ENCODE measurements around the gene DGKD.

DGKD gene

GRCh38 chr2:233440314-233440713, 86.0 kb downstream of the DGKD start:
- Histone ChIP-seq H3K4ac (ENCODE audit: low read depth, low read length) (no peak overlapping the region), H2BK15ac (replicated peaks; ENCODE audit: low read depth) (no peak overlapping the region), H3K79me1 (ENCODE audit: low read length) (no peaks in the 10 kb centered on the region), H3K4me1 (ENCODE audit: control insufficient read depth, low read depth, low read length) (no peaks in the 10 kb centered on the region), H2BK120ac (ENCODE audit: low read depth, low read length) (no peak overlapping the region), H3K4me2 (ENCODE audit: low read length) (no peak overlapping the region), H3K23ac (ENCODE audit: low read length) (no peak overlapping the region), H3K18ac (ENCODE audit: low read length) (no peak overlapping the region), H3K36me3 (ENCODE audit: control insufficient read depth, insufficient read depth, low read length) (no peaks in the 10 kb centered on the region), H3K27me3 (ENCODE audit: insufficient read depth, low read length, poor library complexity) (no peaks in the 10 kb centered on the region), H3K56ac (ENCODE audit: low read length) (no peak overlapping the region), H2BK5ac (ENCODE audit: low read length) (no peak overlapping the region), H4K5ac (ENCODE audit: low read length) (no peak overlapping the region), H3K4me3 (ENCODE audit: low read length) (no peak overlapping the region), H4K8ac (ENCODE audit: low read depth, low read length) (no peak overlapping the region), H2AK5ac (ENCODE audit: low read length) (no peak overlapping the region), H3K9ac (ENCODE audit: low read length) (no peak overlapping the region), H3K79me2 (ENCODE audit: control insufficient read depth, insufficient read depth, low read length) (no peaks in the 10 kb centered on the region), H3K27ac (ENCODE audit: low read depth, low read length) (no peak overlapping the region)
- no peak for DNase-seq
- WGBS (ENCODE audit: extremely low coverage, insufficient coverage, low lambda C conversion rate) = no CpG with 5 or more reads among the region's 17 CpGs

GRCh38 chr2:233440714-233441113, 86.4 kb downstream of the DGKD start:
- H3K27ac ChIP-seq (ENCODE audit: low read depth, low read length) = no peak overlapping the region
- H2BK5ac ChIP-seq (ENCODE audit: low read length) = no peak overlapping the region
- no peak overlapping the region for H2BK120ac ChIP-seq (ENCODE audit: low read depth, low read length)
- no peak overlapping the region for H3K4me2 ChIP-seq (ENCODE audit: low read length)
- no CpG with 5 or more reads among the region's 9 CpGs for WGBS (ENCODE audit: extremely low coverage, insufficient coverage, low lambda C conversion rate)
- no peak overlapping the region for H3K18ac ChIP-seq (ENCODE audit: low read length)
- no peak overlapping the region for H3K23ac ChIP-seq (ENCODE audit: low read length)
- no peaks in the 10 kb centered on the region for H3K4me1 ChIP-seq (ENCODE audit: control insufficient read depth, low read depth, low read length)
- H3K79me1 ChIP-seq (ENCODE audit: low read length) = no peaks in the 10 kb centered on the region
- no peak overlapping the region for H3K9ac ChIP-seq (ENCODE audit: low read length)
- H3K56ac ChIP-seq (ENCODE audit: low read length) = no peak overlapping the region
- H2AK5ac ChIP-seq (ENCODE audit: low read length) = no peak overlapping the region
- H3K27me3 ChIP-seq (ENCODE audit: insufficient read depth, low read length, poor library complexity) = no peaks in the 10 kb centered on the region
- H2BK15ac ChIP-seq (replicated peaks; ENCODE audit: low read depth) = no peak overlapping the region
- H3K4ac ChIP-seq (ENCODE audit: low read depth, low read length) = no peak overlapping the region
- no peak overlapping the region for H3K4me3 ChIP-seq (ENCODE audit: low read length)
- no peaks in the 10 kb centered on the region for H3K79me2 ChIP-seq (ENCODE audit: control insufficient read depth, insufficient read depth, low read length)
- H4K5ac ChIP-seq (ENCODE audit: low read length) = no peak overlapping the region
- no peaks in the 10 kb centered on the region for H3K36me3 ChIP-seq (ENCODE audit: control insufficient read depth, insufficient read depth, low read length)
- H4K8ac ChIP-seq (ENCODE audit: low read depth, low read length) = no peak overlapping the region
- no peak for DNase-seq

GRCh38 chr2:233441161-233442027, 87.1 kb downstream of the DGKD start:
- no peak overlapping the region for H2BK5ac ChIP-seq (ENCODE audit: low read length)
- H2BK15ac ChIP-seq (replicated peaks; ENCODE audit: low read depth) = no peak overlapping the region
- DNase-seq = no peak
- no peak overlapping the region for H3K4ac ChIP-seq (ENCODE audit: low read depth, low read length)
- no peaks in the 10 kb centered on the region for H3K4me1 ChIP-seq (ENCODE audit: control insufficient read depth, low read depth, low read length)
- H3K18ac ChIP-seq (ENCODE audit: low read length) = no peak overlapping the region
- H3K4me2 ChIP-seq (ENCODE audit: low read length) = no peak overlapping the region
- no peak overlapping the region for H2AK5ac ChIP-seq (ENCODE audit: low read length)
- H3K9ac ChIP-seq (ENCODE audit: low read length) = no peak overlapping the region
- H4K8ac ChIP-seq (ENCODE audit: low read depth, low read length) = no peak overlapping the region
- no peaks in the 10 kb centered on the region for H3K36me3 ChIP-seq (ENCODE audit: control insufficient read depth, insufficient read depth, low read length)
- H3K27me3 ChIP-seq (ENCODE audit: insufficient read depth, low read length, poor library complexity) = no peaks in the 10 kb centered on the region
- no CpG with 5 or more reads among the region's 26 CpGs for WGBS (ENCODE audit: extremely low coverage, insufficient coverage, low lambda C conversion rate)
- H3K4me3 ChIP-seq (ENCODE audit: low read length) = no peak overlapping the region
- H3K79me2 ChIP-seq (ENCODE audit: control insufficient read depth, insufficient read depth, low read length) = no peaks in the 10 kb centered on the region
- H2BK120ac ChIP-seq (ENCODE audit: low read depth, low read length) = no peak overlapping the region
- no peak overlapping the region for H4K5ac ChIP-seq (ENCODE audit: low read length)
- H3K79me1 ChIP-seq (ENCODE audit: low read length) = no peaks in the 10 kb centered on the region
- H3K56ac ChIP-seq (ENCODE audit: low read length) = no peak overlapping the region
- H3K23ac ChIP-seq (ENCODE audit: low read length) = no peak overlapping the region
- no peak overlapping the region for H3K27ac ChIP-seq (ENCODE audit: low read depth, low read length)

- no peak overlapping the region for H3K4me3 ChIP-seq (ENCODE audit: low read length)
- no peak overlapping the region for H3K27ac ChIP-seq (ENCODE audit: low read depth, low read length)
- H2BK5ac ChIP-seq (ENCODE audit: low read length) = no peak overlapping the region
- no peak overlapping the region for H4K8ac ChIP-seq (ENCODE audit: low read depth, low read length)
- no peak overlapping the region for H3K23ac ChIP-seq (ENCODE audit: low read length)
- no peak for DNase-seq
- WGBS (ENCODE audit: extremely low coverage, insufficient coverage, low lambda C conversion rate) = no CpG with 5 or more reads among the region's 4 CpGs
- H3K79me1 ChIP-seq (ENCODE audit: low read length) = no peaks in the 10 kb centered on the region
- no peak overlapping the region for H2AK5ac ChIP-seq (ENCODE audit: low read length)
- no peak overlapping the region for H3K18ac ChIP-seq (ENCODE audit: low read length)
- H3K4me2 ChIP-seq (ENCODE audit: low read length) = no peak overlapping the region
- no peak overlapping the region for H3K56ac ChIP-seq (ENCODE audit: low read length)
- H4K5ac ChIP-seq (ENCODE audit: low read length) = no peak overlapping the region
- H3K4ac ChIP-seq (ENCODE audit: low read depth, low read length) = no peak overlapping the region
- no peak overlapping the region for H2BK15ac ChIP-seq (replicated peaks; ENCODE audit: low read depth)
- H3K36me3 ChIP-seq (ENCODE audit: control insufficient read depth, insufficient read depth, low read length) = no peaks in the 10 kb centered on the region
- H3K27me3 ChIP-seq (ENCODE audit: insufficient read depth, low read length, poor library complexity) = no peaks in the 10 kb centered on the region
- no peaks in the 10 kb centered on the region for H3K79me2 ChIP-seq (ENCODE audit: control insufficient read depth, insufficient read depth, low read length)
- no peaks in the 10 kb centered on the region for H3K4me1 ChIP-seq (ENCODE audit: control insufficient read depth, low read depth, low read length)
- H3K9ac ChIP-seq (ENCODE audit: low read length) = no peak overlapping the region
- H2BK120ac ChIP-seq (ENCODE audit: low read depth, low read length) = no peak overlapping the region
These were observed 87.7 kb downstream of the DGKD start for GRCh38 chr2:233442028-233442310.

GRCh38 chr2:233443511-233444183, 89.4 kb downstream of the DGKD start:
- Histone ChIP-seq H3K9ac (ENCODE audit: low read length) (no peak overlapping the region), H3K79me2 (ENCODE audit: control insufficient read depth, insufficient read depth, low read length) (no peaks in the 10 kb centered on the region), H3K18ac (ENCODE audit: low read length) (no peak overlapping the region), H2BK15ac (replicated peaks; ENCODE audit: low read depth) (no peak overlapping the region), H3K79me1 (ENCODE audit: low read length) (no peaks in the 10 kb centered on the region), H3K56ac (ENCODE audit: low read length) (no peak overlapping the region), H3K27ac (ENCODE audit: low read depth, low read length) (no peak overlapping the region), H2BK5ac (ENCODE audit: low read length) (no peak overlapping the region), H3K4me1 (ENCODE audit: control insufficient read depth, low read depth, low read length) (no peaks in the 10 kb centered on the region), H3K36me3 (ENCODE audit: control insufficient read depth, insufficient read depth, low read length) (no peaks in the 10 kb centered on the region), H3K27me3 (ENCODE audit: insufficient read depth, low read length, poor library complexity) (no peaks in the 10 kb centered on the region), H2BK120ac (ENCODE audit: low read depth, low read length) (no peak overlapping the region), H3K4me3 (ENCODE audit: low read length) (no peak overlapping the region), H3K23ac (ENCODE audit: low read length) (no peak overlapping the region), H4K5ac (ENCODE audit: low read length) (no peak overlapping the region), H2AK5ac (ENCODE audit: low read length) (no peak overlapping the region), H4K8ac (ENCODE audit: low read depth, low read length) (no peak overlapping the region), H3K4me2 (ENCODE audit: low read length) (no peak overlapping the region), H3K4ac (ENCODE audit: low read depth, low read length) (no peak overlapping the region)
- WGBS (ENCODE audit: extremely low coverage, insufficient coverage, low lambda C conversion rate) = no CpG with 5 or more reads among the region's 18 CpGs
- peak; percentile 79 for DNase-seq

All from mesendoderm (in vitro differentiated cells).